ENCODE data around the gene ATP10A.

GRCh38 chr15:25812073-25812472 lies 51.1 kb downstream of the ATP10A start:
- no peak for TF ChIP-seq PPARA (CRISPR knock-in tag; IDR thresholded peaks at IDR 0.05; ENCODE audit: borderline replicate concordance)
- no peak for TF ChIP-seq TSHZ2 (CRISPR knock-in tag; IDR thresholded peaks at IDR 0.05)
- no peak for TF ChIP-seq ZC3H10 (CRISPR knock-in tag; IDR thresholded peaks at IDR 0.05)
- no peak for TF ChIP-seq TCF4 (CRISPR knock-in tag; IDR thresholded peaks at IDR 0.05; ENCODE audit: borderline replicate concordance)
- no peak for TF ChIP-seq ZNF70 (CRISPR knock-in tag; IDR thresholded peaks at IDR 0.05)
